ENCODE data around the gene LLPH.

LLPH gene

DNA sequence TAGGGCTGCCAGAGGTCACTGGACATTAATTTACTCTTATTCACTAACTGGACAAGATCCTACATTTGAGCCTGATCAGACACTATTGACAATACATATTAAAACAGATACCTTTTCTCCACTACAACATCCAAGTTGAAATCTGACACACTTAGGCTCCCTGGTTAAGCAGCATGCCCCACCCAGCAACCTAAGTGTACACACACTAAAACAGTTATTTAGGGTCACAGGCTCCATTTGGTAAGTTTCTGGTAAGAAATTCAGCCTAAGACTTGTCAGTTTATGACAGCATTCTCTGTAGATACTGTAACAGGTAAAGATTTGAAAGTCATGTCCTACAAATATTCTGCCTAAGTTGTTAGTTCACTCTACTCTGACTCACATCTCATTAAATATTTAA, 12.3 kb upstream of the LLPH start:
- DNase-seq (ENCODE audit: low read depth in 2 of 2): no peak

DNA sequence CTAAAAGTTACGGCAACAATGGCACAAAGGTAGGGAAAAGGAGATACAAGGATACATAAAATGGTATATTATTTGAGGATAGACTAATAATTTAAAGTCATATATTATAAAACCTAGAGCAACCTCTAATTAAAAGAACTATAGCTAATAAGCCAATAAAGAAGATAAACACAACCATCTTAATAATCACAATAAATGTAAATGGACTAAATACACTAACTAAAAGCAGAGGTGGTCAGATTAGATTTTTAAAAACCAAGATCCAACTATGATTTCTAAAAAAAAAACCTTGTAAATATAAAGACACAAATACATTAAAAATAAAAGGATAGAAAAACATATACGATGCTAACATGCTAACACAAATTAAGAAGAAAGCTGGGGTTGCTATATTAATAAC, 10.7 kb upstream of the LLPH start:
- DNase-seq (ENCODE audit: low read depth in 2 of 2): no peak

DNA sequence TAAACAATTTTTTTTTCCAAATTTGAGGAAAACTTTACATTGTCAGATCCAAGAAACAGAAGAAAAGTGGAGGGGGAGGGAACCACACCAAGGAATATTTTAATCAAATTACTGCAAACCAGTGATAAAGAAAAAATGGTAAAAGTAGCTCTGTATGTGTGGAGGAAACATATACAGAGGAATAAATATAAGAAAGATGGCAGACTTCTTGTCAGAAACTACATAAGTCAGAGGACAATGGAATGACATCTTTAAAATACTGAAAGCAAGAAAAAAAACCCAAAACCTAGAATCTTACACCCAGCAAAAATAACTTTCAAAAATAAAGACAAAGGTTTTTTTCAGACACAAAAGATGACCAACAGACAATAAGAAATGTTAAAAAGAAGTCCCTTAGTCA, 10.2 kb upstream of the LLPH start:
- no peak for DNase-seq (ENCODE audit: low read depth in 2 of 2)

- DNase-seq (ENCODE audit: low read depth in 2 of 2): no peak
Observed at GRCh38 chr12:66139328-66139727, 8.8 kb upstream of the LLPH start.

DNA sequence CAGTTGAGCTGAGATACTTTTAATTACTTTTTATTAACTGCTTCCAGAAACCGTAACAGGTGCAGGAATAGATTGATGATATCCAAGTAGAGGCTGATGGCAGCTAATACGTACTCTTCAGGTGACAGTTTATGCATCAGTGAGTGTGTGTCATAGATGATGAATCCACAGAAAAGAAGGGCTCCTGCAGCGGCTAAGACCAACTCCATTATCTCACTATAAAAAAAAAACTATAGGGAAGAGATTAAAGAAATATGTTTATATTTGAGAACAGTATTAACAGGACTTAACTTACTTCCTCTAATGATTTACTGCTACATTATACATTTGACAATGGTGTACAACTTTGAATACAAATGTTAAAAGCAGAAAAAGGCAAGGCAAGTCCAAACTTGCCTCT, 7.4 kb upstream of the LLPH start:
- no peak for DNase-seq (ENCODE audit: low read depth in 2 of 2)

GRCh38 chr12:66132408-66132807, 1.9 kb upstream of the LLPH start:
- no peak for DNase-seq (ENCODE audit: low read depth in 2 of 2)

- DNase-seq (ENCODE audit: low read depth in 2 of 2): no peak
Observed at GRCh38 chr12:66131067-66131688, 628 bp upstream of the LLPH start.

DNA sequence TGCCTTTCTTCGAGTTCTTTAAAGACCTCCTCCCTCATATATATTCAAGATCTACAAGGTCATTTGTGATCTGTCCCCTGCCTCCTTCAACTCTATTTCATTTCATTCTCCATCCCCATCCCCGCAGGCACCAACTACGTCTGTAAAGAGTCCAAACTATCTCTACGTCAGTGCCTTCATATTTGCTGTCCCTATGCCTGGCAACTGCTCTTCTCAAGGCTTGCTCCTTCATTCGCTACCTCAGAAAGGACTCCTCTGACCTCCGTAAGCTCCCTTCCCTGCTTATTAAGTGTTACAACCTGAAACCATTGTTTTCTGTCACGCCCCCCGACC, 650 bp downstream of the LLPH start:
- DNase-seq (ENCODE audit: low read depth in 2 of 2): no peak

GRCh38 chr12:66127650-66128049, 2.9 kb downstream of the LLPH start:
- DNase-seq (ENCODE audit: low read depth in 2 of 2): no peak

DNA sequence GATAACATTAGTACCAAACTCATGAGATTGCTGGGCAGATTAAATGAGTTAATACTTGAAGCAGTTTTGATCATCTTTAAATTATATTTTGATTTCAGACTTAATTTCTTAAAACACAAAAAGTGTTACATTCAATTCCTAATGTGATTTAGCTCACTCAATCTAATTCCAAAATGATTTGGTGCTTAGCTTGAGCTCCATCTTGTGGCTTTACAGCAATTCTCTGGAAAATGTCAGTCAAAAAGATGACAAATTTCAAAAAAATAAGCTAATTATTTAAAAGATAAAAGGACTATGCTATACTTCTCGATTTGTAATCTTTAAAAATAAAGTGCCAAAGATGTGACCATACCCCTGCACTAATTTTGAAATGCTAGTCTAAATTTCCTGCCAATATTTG, 10.1 kb downstream of the LLPH start:
- no peak for DNase-seq (ENCODE audit: low read depth in 2 of 2)

- no peak for DNase-seq (ENCODE audit: low read depth in 2 of 2)
Observed at GRCh38 chr12:66119870-66120241, 10.7 kb downstream of the LLPH start.

- DNase-seq (ENCODE audit: low read depth in 2 of 2): no peak
Observed at GRCh38 chr12:66119229-66119869, 11.2 kb downstream of the LLPH start.

DNA sequence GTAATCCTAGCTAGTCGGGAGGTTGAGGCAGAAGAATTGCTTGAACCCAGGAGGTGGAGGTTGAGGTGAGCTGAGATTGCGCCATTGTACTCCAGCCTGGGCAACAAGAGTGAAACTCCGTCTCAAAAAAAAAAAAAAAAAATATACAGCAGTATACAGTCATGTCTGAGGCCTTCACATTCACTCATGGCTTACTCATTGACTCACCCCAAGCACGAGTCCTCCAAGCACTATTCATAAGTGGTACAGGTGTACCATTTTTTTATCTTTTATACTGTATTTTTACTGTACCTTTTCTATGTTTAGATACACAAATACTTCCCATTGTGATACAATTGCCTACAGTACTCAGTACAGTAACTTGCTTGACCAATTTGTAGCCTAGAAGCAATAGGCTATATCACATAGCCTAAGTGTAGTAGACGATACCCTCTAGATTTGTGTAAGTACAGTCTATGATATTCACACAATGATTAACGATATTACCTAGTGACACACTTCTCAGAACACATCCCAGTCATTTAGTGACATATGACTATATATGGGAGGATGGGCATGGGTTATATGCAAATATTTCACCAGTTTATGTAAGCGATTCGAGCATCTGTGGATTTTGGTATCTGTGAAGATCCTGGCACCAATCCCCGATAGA, 12.2 kb downstream of the LLPH start:
- DNase-seq (ENCODE audit: low read depth in 2 of 2): no peak

- DNase-seq (ENCODE audit: low read depth in 2 of 2): no peak
Observed at GRCh38 chr12:66117242-66117641, 13.3 kb downstream of the LLPH start.

DNA sequence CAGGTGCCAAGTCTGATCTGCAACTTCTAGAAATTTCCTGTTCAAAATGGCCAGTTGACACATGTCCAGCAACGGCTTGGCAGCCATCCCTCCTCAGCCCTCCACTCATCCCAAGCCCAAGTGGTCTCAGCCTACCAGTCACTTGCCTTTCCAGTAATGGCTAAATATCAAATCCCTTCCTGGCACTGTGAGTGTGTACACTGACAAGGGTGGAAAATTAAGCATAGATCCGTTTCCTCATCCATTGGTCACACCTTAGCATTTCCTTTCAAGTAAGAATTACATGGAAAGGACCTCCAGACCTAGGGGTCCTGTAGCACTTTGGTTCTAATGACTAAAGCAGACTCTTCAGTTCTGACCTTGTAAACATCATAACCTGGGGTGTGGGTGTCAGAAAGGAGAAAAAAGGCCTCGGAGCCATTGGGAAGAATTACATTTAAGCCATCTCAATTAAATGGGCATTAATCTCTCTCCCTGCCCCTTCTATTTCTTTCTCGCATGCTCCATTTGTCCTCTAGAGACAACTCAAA, 15.4 kb downstream of the LLPH start:
- DNase-seq (ENCODE audit: low read depth in 2 of 2): no peak

GRCh38 chr12:66113471-66113870, 17.1 kb downstream of the LLPH start:
- no peak for DNase-seq (ENCODE audit: low read depth in 2 of 2)

DNA sequence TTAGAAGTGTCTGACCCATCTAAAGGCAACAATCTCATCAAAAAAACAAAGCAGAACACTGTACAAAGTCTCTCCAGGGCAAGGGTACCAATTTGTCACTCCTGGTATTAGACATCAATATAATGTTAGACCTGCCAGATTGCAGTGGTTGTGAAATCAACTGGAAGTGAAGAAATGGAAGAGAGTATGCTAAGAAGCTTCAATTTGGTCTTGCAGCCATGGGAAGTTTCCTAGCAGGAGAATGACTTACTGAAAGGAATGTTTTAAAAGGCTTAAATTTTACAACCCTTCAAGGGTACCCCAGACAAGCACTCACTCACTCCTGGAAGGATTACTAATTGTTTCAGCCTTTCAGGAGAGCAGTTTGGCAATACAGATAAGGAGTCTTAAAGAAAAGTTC, 18.9 kb downstream of the LLPH start:
- DNase-seq (ENCODE audit: low read depth in 2 of 2): no peak

DNA sequence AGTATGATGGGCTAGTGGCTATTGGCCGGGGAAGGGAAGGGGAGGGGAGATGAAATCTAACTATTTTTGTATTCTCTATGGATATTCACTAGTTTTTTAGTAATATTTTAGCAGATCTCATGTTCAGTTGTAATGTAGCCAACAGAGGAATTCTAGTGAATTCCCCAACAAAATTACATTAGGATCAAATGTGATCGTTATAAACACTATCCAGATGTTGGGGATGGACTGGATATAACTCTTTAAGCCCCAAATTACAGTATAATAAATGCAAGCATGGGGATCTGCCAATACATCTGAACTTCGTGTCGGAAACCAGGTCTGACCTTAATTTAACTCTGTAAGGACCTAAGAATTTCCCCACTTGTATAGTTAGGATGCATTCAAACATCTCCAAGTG, 21.5 kb downstream of the LLPH start:
- no peak for DNase-seq (ENCODE audit: low read depth in 2 of 2)

DNA sequence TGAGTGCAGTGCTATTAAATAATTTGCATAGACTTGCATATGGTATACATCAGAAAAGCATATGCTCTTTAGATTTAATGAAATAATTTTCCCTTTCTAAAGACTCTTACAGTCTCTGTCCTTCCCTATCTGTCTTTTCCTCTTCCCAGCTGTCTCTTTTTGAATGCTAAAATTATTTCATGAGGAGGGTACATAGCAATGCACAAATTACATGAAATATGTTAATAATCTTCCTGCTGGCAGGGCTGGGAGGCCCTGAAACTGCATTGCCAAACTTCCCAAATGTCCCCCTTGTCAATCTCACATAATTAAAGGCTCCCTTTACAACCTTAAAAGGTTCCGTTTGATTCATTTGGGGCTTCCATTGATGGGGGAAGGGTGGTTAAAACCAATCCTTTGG, 22.2 kb downstream of the LLPH start:
- no peak for DNase-seq (ENCODE audit: low read depth in 2 of 2)

- DNase-seq (ENCODE audit: low read depth in 2 of 2): peak in 1 of 2 donors; percentile 9
Observed at GRCh38 chr12:66107451-66107915, 23.1 kb downstream of the LLPH start.

- no peak for DNase-seq (ENCODE audit: low read depth in 2 of 2)
Observed at GRCh38 chr12:66103016-66103913, 27.3 kb downstream of the LLPH start.

- DNase-seq (ENCODE audit: low read depth in 2 of 2): no peak
Observed at GRCh38 chr12:66092559-66093269, 37.8 kb downstream of the LLPH start.
